ENCODE measurements around the gene EFCAB12. TPM values are rescaled to one million over a fixed set of nuclear protein-coding genes. Genes with fewer than 3 reads are reported as not detected.

Gene EFCAB12
- total and polyA plus RNA-seq, 2 of the 4 experiments (the other 2 are of a cell fraction), result under 0.01 to 0.17 TPM

DNA sequence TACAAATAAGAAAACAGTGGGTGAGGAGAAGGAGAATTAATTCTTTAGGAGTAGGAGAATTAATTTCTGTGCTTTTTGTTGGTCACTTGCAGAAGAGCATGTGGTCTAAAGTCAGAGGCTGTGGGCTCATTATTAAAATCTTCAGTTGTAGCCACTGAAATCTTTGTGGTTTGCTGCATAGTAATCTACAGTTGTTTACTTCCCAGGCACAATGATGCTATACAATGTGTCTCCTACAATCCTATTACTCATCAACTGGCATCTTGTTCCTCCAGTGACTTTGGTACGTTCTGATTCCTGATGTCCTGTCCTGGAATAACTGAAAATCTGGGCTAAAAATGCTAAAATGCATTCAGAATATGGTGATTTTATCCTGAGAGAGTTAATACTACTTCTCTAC is 32.6 kb upstream of the EFCAB12 start:
- peaks cover 5 to 17% of the 10 kb centered on the region in 2 experiments; a peak in 2 of 4 replicates for H3K79me1 ChIP-seq (ENCODE audit: low read depth in 1 of 2, low read length in 2 of 2)
- ATAC-seq (ENCODE audit: low read depth) (peak; percentile 80), DNase-seq (peak; percentile 81)
- peaks cover 24% of the 10 kb centered on the region for H3K9me1 ChIP-seq (ENCODE audit: insufficient read depth, low read length)
- H3K27ac ChIP-seq (ENCODE audit: insufficient read depth, low read length), result no peak overlapping the region
- H3K4me3 ChIP-seq (ENCODE audit: insufficient read depth, low read depth, low read length), result no peak overlapping the region
- ChIA-PET POLR2A (ENCODE audit: unreplicated experiment) (no interaction called here), CTCF (no interaction called here)
- H2AFZ ChIP-seq (replicated peaks; ENCODE audit: low read length, poor library complexity), result no peak overlapping the region
- no CpG with 5 or more reads among the region's 1 CpG for WGBS, 2 experiments (ENCODE audit: extremely low coverage in 2 of 2, insufficient read length in 1 of 2)
- no peak overlapping the region for H2AK9ac ChIP-seq (replicated peaks; ENCODE audit: low read depth, low read length, poor library complexity)
- dilution Hi-C loops (cut with HindIII; ENCODE audit: low sequenced_read_pairs, unreplicated experiment) (no loop called here), intact Hi-C loops (cut with micrococcal nuclease) (no loop called here), in situ Hi-C loops (cut with MboI; ENCODE audit: low sequenced_read_pairs) (no loop called here)
- no TSS peak for BruUV-seq (replicated peaks)
- no peak overlapping the region for H4K8ac ChIP-seq (ENCODE audit: low read depth in 2 of 2, low read length in 2 of 2)
- H3K27me3 ChIP-seq (ENCODE audit: control insufficient read depth, insufficient read depth, low read length), result no peaks in the 10 kb centered on the region
- H2BK20ac ChIP-seq (ENCODE audit: low read depth, low read length), result no peak overlapping the region
- H4K20me1 ChIP-seq (ENCODE audit: insufficient read depth, low read length), result 0 out of 2 replicates have a peak, but pooled peaks cover 5% of the 10 kb centered on the region
- H3K4me2 ChIP-seq (ENCODE audit: low read depth, low read length), result peak overlapping the region; percentile 40; the same call in 1 of the 2 replicates
- H3K9ac ChIP-seq (ENCODE audit: low read depth, low read length), result no peak overlapping the region
- H3K23ac ChIP-seq (ENCODE audit: low read depth, low read length), result no peak overlapping the region
- no peak overlapping the region for H4K91ac ChIP-seq (ENCODE audit: insufficient read depth, low read depth, low read length)
- H2BK5ac ChIP-seq (ENCODE audit: low read depth, low read length, poor library complexity, severe bottlenecking), result peak overlapping the region; percentile 46
- H3K56ac ChIP-seq (ENCODE audit: extremely low read depth, insufficient read depth, low read length), result no peak overlapping the region
- H3K14ac ChIP-seq (replicated peaks; ENCODE audit: low read depth, low read length), result peak overlapping the region; percentile 50; the same call in 1 of the 2 replicates
- H3K4ac ChIP-seq (ENCODE audit: low read depth, low read length), result peak overlapping the region; percentile 38
- peaks cover 3% of the 10 kb centered on the region for H3K36me3 ChIP-seq (ENCODE audit: control insufficient read depth, insufficient read depth, low read length)
- H2BK120ac ChIP-seq (ENCODE audit: low read depth, low read length), result no peak overlapping the region
- H3K18ac ChIP-seq (ENCODE audit: low read depth, low read length), result no peak overlapping the region
- TF ChIP-seq CHD1 (IDR thresholded peaks at IDR 0.05; ENCODE audit: low read depth, low read length) (no peak; the same call in 1 of the 2 replicates), RCOR1 (IDR thresholded peaks at IDR 0.05; ENCODE audit: insufficient replicate concordance, low read length) (no peak), MXI1 (IDR thresholded peaks at IDR 0.05; ENCODE audit: borderline replicate concordance, low read depth, low read length) (peak; percentile 39; the same call in 1 of the 2 replicates), CEBPB (IDR thresholded peaks at IDR 0.05; ENCODE audit: low read depth, low read length) (peak; percentile 9; the same call in 1 of the 2 replicates), FOS (IDR thresholded peaks at IDR 0.05; ENCODE audit: low read depth, low read length) (peak; percentile 48), BHLHE40 (IDR thresholded peaks at IDR 0.05; ENCODE audit: low read depth, low read length) (peak; percentile 45)
- TF ChIP-seq, protein P1, sequence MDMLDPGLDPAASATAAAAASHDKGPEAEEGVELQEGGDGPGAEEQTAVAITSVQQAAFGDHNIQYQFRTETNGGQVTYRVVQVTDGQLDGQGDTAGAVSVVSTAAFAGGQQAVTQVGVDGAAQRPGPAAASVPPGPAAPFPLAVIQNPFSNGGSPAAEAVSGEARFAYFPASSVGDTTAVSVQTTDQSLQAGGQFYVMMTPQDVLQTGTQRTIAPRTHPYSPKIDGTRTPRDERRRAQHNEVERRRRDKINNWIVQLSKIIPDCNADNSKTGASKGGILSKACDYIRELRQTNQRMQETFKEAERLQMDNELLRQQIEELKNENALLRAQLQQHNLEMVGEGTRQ (IDR thresholded peaks at IDR 0.05; ENCODE audit: low read depth, low read length), result no peak
- no peaks in the 10 kb centered on the region for H3K9me3 ChIP-seq (ENCODE audit: control insufficient read depth, insufficient read depth, low read length)
- H2BK15ac ChIP-seq (ENCODE audit: low read depth, low read length), result no peak overlapping the region
- peaks cover 11% of the 10 kb centered on the region for H3K4me1 ChIP-seq (ENCODE audit: control insufficient read depth, insufficient read depth, low read length)
- H4K5ac ChIP-seq (ENCODE audit: low read depth, low read length), result no peak overlapping the region
- H2AK5ac ChIP-seq (ENCODE audit: low read depth, low read length), result no peak overlapping the region
